NCI-H1092 treated with DMSO at 0.1 percent for 48 hours (cell line): Measurements from ENCODE around the gene RRP1.
"Not testable (repeated sequence)": the region's sequence is repeated elsewhere in the genome, so short reads cannot be mapped to it uniquely, and the experiment has no call there.

ENCODE experiments used
- DNase-seq: peaks from one replicate; lab custom pipeline; 2025; lab: John Stamatoyannopoulos, UW

RRP1 gene

DNA sequence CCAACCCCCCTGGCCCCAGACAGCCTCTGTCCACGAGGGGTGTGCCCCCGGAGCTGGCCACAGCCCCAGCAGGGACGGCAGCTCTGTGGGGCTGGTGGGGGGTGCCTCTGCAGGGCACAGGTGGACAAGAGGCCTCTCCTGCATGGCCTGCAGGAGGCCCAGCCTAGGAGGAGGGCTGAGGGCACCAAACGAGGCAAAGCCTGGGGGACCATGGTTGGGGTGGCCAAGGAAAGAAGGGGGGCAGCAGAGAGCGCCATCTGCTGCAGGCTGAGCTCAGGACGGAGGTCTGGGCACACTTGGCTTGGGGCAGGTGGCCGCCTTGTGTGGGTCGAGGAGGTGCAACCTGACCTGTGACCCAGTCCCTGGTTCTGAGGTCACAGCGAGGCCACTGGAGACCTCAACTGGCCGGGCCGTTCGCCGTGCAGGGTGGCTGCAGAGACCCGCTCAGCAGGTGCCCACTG, 27.3 kb downstream of the RRP1 start:
- DNase-seq: no peak

DNA sequence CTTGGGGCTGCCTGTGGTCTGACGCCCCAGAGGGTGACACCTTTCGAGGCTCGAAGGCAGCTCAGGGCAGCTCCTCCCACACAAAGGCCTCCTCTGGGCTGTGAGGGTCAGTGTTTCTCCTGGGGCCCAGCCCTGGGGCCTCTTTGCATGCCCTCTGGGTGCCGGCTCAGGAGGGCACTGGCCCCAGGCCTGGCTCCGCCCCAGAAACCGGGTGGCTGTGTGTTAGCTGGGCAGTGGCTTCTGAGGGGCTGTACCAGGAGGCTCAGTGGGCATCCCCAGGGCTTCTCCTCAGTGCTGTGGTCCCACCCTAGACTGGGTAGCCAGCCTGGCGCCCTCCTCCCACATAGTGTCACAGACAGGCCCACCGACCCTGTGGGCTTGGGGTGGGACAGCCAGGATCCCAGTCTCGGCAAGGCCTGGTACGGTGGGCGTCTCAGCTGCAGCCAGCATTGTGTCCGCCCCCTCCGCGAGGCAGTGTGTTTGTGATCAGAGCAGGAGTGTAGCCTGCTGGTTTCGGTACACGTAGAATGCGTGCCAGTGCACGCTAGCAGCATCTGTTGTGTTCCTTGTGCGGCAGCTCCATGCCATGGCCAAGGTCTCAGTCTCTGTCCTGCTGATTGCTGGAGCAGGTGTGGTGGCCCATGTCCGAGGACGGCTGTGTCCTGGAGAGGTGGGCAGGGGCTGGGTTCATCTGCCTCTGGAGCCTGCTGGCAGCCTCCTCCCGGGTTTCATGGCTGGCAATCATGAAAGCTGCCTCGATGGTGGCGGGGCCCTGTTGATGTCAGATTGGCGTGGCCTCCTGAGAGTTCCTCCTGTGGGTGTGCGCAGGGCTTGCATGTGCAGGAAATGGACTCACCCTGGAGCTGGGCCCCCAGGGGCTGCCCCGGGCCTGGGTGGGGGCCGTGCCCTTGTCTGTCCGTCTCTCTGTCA, 28.0 kb downstream of the RRP1 start:
- no peak for DNase-seq

DNA sequence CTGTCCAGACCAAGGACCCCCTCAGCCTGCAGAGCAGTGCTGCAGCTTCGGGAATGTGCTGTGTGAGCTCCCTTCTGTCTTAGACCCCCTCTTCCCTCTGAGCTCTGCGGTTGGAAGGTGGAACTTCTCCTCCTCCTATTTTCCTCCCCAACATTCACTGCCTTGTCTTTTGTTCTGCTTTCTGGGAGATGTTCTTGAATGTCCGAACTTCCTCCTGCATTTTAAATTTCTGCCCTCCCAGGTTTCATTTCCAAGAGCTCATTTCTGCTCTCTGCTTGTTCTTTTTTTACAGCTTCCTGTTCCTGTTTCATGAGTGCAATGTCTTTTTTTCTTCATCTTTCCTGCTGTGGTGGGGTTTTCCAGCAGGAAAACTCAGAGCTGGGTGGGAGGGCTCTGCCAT, 29.3 kb downstream of the RRP1 start:
- no peak for DNase-seq

DNA sequence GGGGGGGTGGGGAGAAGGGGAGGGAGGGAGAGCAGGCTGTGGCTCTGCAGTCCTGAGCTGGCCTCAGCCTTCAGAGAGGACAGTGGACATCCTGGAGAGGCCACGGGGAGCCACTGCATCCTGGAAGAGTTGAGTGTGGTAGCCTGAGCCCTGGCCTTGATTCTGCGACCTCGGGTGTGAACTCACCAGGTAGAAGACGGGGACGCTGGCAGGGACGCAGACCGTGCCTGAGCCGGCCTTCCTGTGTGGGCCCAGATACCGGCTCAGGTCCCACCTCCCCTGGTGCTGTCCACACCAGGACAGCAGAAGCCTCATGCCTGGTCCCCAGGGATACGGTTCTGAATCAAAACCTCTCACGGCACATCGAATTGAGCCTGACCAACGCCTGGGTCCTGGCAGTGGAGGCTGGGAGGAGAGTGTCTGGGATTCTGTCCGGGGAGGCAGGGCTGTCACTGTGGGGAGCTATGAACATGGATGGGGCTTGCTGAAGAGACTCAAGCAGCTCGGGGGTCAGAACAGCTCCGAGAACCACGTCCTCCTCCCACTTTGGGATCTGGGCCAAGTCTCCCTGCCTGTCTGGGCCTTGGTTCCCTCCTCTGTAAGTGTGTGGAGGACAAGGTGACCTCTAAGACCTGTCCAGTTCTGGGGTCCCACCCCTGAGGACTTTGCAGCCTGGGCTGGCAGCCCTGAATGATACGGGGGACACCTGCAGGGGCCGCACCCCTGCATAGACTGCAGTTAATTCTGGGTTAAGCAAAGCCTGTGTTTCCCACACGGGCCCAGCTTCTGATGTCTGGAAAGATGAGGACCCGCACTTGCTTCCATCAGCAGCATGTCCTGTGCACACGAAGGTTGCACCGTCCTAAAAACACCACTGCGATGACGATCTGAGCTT, 30.4 kb downstream of the RRP1 start:
- no peak for DNase-seq

DNA sequence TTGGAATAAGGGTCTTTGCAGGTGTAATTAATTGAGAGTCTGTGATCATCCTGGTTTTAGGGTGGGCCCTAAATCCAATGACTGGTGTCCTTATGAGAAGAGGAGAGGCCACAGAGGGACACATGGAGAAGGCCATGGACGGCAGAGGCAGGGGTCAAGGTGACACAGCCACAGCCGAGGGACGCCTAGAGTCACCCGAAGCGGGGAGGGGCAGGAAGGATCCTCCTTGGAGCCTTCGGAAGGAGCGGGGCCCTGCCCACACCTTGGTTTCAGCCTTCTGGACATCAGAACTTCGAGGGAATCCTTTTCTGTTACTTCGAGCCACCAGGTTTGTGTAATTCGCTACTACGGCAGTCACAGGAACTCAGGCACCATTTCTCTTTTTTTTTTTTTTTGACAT, 31.1 kb downstream of the RRP1 start:
- DNase-seq: no peak

DNA sequence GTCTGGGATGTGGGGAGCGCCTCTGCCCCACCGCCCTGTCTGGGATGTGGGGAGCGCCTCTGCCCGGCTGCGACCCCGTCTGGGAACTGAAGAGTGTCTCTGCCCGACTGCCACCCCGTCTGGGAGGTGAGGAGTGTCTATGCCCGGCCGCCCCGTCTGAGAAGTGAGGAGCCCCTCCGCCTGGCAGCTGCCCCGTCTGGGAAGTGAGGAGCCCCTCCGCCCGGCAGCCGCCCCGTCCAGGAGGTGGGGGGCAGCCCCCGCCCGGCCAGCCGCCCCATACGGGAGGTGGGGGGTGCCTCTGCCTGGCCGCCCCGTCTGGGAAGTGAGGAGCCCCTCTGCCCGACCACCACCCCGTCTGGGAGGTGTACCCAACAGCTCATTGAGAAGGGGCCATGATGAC, 32.8 kb downstream of the RRP1 start:
- DNase-seq: not testable (repeated sequence)

DNA sequence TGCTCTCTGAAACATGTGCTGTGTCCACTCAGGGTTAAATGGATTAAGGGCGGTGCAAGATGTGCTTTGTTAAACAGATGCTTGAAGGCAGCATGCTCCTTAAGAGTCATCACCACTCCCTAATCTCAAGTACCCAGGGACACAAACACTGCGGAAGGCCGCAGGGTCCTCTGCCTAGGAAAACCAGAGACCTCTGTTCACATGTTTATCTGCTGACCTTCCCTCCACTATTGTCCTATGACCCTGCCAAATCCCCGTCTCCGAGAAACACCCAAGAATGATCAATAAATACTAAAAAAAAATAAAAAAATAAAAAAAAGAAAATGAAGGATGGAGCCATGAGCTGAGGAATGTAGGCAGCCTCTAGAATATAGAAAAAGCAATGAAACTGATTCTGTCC, 33.4 kb downstream of the RRP1 start:
- DNase-seq: not testable (repeated sequence)

DNA sequence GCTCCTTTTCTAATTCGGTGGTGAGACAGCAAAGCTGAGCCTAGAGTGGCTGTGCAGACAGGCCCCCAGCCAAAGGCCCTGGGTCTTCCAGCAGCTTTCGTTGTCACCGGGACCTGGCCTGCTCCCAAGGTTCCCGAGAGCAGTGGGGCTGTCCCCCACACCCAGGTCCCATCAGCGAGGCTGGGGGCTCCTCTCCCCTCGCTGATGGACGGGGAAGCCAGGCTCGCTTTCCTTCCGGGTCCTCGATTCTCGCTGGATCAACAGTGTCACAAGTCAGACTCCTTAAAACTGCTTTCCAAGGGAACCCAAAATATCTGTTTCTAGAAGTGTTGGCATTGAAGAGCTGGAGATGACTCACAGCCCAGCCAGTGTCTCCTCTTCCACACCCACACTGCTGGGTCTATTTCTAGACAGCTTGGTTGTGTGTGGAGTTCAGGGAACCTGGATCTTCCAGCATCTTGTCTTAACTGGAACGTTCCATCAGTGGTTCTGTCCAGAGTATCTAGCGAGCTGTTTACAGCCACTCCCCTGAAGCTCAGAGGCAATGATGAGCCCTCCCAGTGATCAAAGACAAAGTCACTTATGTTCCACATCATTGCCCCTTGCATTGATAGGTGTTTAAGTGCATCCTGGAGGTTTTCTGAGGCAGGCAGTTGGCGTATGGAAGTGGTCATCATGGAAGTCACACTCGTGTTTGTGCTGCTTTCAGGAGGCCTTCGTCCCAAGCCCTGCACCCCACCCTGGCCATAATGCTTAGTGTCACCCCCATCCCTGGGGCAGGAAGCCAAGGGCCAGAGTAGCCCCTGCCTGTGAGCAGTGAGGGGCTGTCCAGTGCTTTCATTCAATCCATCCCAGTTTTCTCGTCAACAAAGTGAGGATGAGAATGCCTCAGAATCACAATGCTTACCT, 35.2 kb downstream of the RRP1 start:
- no peak for DNase-seq

DNA sequence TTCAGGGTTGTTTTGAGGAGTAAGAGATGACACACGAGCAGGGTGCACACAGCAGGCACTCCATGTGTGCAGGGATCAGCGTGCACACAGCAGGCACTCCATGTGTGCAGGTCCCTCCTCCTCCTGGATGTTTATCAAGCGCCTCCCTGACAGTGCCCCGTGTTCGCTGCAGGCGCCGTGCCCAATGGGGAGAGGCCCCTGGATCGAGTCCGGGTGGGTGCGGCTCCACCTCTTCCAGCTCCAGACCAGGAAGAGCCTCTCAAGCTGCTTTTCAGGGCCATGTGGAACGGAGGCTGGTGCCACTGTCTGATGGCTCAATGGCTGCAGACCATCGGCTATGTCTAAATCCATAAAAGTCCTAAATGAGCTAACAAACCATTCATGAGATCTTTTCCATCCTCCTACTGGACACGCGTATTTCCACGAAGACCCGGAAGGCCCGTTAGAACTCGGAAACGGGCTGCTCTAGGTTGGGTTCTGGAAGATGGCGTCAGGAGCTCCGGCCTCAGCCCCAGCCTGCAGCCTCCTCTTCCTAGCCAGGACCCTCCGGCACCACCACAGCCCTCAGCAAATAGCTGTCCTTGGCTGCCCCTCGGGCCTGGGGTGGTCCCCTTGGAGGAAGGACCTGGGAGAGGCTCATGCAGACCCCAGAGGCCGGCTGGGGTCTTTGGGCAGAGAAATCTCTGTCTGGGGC, 36.0 kb downstream of the RRP1 start:
- DNase-seq: no peak

DNA sequence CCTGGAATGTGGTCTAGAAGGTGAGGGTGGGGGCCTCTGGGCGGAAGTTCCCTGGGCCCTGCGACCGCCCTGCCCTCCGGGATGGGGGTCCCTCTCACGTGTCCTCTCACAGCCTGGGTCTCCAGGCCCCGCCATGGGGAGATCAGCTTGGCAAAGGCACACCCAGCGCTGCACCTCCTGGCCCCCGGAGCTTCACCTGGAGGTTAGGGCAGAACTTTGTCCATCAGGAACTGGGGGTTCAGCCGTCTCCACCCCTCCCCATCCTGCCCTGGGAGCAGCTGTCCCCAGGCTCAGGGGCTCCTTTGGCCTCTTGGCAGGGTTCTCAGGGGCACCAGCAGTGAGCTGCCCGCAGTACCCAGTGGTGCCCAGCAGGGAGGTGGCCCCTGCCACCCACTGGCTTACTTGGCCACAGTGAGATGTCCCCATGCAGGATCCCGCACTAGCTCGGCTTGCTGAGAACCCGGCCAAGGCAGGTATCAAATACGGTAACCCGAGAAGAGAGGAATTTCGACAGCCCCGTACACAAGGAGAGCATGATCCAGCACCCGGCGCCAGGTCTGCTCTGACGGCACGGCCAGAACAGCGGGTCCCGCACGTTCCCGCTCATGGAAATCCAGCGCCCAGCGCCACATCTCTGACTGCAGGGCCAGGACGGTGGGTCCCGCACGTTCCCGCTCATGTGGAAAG, 36.7 kb downstream of the RRP1 start:
- DNase-seq: no peak

DNA sequence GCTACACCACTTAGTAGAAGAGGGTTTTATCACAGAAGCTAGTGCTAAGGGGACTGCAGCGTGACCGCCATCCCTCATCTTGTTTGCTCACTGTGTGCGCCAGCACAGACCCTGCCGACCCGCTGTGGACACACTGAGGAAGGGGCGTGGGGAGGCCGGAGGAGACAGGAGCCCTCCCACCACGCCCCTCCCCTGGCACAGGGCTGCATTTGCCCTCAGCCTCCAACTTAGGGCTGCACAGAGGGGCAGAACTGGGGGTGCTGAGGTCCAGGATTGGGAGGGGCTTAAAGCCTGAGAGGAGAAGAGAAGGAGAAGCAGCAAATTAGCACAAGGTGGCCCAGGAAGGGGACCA, 37.2 kb downstream of the RRP1 start:
- DNase-seq: no peak

DNA sequence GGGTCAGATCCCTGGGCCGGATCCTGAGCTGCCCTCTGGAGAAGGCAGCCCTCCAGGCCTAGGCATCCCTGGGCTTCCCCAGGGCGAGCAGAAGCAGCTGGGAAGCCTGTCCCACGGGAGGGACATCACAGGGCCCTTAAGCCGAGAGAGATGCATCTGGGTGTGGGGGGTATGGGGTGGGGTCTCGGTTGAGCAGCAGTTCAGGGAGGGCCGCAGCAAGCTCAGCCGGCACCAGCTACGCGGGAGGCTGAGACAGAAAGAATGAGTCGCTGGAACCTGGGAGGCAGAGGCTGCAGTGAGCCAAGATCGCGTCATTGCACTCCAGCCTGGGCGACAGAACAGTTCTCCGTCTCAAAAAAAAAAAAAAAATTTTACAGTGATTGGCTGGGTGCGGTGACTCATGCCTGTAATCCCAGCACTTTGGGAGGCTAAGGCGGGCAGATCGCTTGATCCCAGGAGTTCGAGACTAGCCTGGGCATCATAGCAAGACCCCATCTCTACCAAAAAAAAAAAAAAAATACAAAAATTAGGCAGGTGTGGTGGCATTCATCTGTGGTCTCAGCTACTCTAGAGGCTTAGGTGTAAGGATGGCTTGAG, 37.7 kb downstream of the RRP1 start:
- no peak for DNase-seq

DNA sequence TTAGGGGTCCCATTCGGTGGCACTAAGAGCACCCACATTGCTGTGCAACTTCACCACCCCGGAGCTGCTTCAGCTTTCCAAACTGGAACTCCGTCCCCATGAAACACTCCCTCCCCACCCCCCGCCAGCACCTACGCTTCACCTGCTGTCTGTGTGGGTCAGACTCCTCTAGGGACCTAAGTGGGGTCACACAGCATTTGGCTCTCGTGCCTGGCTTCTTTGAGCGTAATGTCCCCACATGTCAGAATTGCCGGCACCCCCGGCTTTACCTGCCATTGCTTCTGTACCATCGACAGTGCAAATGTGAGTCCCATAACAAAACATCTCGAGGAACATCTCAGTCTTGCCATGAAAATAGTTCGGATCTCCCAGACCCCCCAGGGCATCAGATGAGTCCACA, 39.8 kb downstream of the RRP1 start:
- no peak for DNase-seq

DNA sequence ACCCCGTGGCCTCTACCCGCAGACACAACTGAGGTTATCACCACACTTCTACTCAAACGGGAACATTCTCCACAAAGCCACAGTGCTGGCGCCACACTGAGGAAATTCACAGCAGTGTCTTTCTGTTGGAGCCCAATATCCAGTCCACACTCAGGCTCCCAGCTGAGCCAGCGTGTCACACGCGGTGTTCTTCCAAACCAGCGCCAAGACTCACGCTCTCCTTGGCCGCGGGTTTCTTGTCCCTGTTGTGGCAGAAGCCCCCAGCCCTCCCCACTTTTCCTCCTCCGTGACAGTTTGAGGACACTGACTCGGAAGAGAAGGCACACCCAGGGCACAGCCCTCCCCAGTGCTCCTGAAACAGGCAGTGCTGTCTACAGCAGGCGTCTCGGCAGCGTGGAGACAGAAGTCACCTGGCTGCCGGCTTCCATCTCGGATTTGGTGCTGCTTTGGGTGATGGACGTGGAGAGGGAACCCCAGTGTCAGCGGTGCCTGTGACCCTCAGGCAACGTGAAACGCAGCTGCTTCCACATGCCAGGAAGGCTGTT, 40.3 kb downstream of the RRP1 start:
- no peak for DNase-seq

DNA sequence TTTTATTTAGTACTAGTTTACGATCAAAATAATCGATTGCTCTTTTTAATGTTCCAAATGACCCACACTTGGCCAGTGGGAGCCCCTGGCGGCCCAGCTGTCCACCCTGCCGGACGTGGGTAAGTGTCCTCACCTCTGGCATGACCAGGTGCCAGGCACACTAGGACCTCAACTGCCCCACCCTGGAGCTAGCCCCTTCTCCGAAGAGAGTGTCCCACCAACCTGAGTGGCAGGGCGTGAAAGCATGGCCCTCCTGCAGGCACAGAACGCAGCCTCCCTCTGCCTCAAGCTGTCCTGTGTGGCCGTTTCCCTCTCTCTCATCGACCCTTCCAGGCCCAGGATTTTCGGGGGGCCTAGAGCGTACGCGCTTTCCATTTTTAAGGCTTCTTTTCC, 42.8 kb downstream of the RRP1 start:
- DNase-seq: no peak

DNA sequence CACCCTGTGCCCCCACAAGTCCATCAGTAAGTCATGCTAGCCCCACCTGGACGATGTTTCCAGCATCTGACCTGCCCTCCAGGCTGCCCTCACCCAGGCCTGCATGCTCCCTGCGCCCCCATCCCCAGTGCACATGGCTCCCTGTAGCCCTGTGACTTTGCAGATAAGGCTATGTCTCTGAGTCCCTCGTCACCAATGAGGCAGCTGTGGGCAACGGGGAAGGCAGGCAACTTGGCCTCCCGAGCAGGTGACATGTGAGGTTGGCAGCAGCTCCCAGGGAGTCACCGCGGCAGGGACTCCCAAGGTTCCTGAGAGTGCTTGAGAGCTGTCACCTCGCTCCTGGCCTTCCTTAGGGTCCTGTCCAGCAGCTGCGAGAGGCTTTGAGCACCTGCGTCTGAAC, 43.3 kb downstream of the RRP1 start:
- DNase-seq: no peak

DNA sequence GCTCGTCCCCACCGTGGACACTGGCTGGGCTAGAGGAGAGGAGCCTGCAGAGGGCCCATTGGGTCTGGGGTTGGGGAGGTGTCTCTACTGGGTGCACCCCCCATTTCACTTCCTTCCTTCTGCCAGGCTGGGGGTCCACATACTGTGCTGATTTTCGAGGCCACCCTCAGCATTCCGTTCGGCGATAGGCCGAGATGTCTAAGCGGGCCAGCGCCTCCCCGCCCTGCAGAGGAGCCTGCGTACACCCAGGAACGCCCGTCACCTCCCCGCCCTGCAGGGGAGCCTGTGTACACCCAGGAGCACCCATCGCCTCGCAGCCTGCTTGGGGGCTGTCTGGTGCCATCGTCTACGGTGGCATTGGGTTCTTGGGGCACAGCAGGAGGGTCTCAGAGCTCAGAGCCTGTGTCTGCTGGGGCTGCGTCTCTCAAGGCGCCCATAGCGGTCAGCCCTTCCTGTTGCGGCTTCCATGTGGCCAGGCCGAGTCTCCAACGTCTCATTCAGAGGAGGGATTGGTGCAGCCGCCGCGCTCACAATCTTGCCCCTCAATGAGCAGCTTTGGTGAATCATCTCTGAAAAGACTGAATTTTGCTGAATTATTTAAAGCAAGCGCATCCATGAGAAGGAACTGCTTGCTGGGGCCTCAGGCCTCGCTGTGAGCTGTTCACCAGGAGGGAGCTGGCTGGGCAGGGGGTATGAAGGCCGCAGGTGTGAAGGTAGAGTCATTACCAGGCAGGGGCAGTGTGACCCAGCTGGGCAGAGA, 44.9 kb downstream of the RRP1 start:
- DNase-seq: no peak

DNA sequence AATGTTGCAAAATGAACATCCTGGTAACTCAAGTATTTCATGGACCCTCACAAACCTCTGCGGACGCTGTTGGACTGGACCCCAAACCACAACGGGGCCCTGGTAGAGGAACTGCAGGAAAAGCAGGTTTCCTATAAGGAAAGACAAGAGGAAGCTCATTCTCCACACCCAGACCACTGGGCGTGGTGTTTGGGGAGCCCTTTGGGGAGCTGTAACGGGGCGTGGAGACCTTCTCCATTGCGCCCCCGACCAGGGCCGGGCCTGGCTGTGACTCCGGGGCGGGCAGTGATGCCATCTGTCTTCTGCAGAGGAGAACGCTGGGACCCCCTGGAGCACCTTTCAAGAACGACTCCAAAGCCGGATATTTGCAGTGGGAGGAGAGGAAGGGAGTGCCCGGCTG, 45.7 kb downstream of the RRP1 start:
- no peak for DNase-seq

DNA sequence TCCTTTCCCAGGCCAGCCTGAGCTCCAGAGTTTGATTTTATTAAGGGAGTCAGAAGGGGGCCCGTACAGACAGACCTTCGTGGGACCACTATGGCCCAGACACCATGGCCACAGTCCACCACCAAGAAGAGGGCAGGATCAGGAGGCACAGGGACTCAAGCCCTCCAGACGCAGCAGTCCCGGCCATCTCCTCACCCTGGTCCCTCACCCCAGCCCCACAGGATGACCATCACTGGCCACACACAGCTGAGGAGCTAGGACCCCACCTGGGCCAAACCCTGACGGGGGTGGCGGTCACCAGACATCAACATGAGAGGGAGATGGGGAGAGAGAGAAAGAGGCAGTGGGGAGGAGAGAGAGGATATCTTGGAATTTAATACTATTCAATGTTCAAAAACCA, 46.5 kb downstream of the RRP1 start:
- DNase-seq: no peak
